ENCODE results near the gene INSIG1. TPM values are rescaled to one million over a fixed set of nuclear protein-coding genes. Genes with fewer than 3 reads are reported as not detected.

Gene INSIG1
- total RNA-seq, 1 experiment from 2014 or later, result 32.3 TPM

GRCh38 chr7:155339474-155339873, 41.8 kb downstream of the INSIG1 start:
- POLR2A ChIA-PET, result no interaction called here
- H3K9me3 Mint-ChIP-seq, result peaks cover 7% of the 10 kb centered on the region; the same call in 1 of the 2 replicates
- ATAC-seq, result no peak
- H3K27ac Mint-ChIP-seq, result no peak overlapping the region
- no peak for DNase-seq (ENCODE audit: low spot score)
- CTCF ChIA-PET, result no interaction called here
- no peak overlapping the region for H3K4me3 Mint-ChIP-seq
- no peaks in the 10 kb centered on the region for H3K4me1 Mint-ChIP-seq
- no peaks in the 10 kb centered on the region for H3K36me3 Mint-ChIP-seq
- TF ChIP-seq, protein P1, sequence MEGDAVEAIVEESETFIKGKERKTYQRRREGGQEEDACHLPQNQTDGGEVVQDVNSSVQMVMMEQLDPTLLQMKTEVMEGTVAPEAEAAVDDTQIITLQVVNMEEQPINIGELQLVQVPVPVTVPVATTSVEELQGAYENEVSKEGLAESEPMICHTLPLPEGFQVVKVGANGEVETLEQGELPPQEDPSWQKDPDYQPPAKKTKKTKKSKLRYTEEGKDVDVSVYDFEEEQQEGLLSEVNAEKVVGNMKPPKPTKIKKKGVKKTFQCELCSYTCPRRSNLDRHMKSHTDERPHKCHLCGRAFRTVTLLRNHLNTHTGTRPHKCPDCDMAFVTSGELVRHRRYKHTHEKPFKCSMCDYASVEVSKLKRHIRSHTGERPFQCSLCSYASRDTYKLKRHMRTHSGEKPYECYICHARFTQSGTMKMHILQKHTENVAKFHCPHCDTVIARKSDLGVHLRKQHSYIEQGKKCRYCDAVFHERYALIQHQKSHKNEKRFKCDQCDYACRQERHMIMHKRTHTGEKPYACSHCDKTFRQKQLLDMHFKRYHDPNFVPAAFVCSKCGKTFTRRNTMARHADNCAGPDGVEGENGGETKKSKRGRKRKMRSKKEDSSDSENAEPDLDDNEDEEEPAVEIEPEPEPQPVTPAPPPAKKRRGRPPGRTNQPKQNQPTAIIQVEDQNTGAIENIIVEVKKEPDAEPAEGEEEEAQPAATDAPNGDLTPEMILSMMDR (IDR thresholded peaks at IDR 0.05), result no peak
- TF ChIP-seq, protein P2, sequence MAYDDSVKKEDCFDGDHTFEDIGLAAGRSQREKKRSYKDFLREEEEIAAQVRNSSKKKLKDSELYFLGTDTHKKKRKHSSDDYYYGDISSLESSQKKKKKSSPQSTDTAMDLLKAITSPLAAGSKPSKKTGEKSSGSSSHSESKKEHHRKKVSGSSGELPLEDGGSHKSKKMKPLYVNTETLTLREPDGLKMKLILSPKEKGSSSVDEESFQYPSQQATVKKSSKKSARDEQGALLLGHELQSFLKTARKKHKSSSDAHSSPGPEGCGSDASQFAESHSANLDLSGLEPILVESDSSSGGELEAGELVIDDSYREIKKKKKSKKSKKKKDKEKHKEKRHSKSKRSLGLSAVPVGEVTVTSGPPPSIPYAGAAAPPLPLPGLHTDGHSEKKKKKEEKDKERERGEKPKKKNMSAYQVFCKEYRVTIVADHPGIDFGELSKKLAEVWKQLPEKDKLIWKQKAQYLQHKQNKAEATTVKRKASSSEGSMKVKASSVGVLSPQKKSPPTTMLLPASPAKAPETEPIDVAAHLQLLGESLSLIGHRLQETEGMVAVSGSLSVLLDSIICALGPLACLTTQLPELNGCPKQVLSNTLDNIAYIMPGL (CRISPR knock-in tag; IDR thresholded peaks at IDR 0.05), result no peak
- TF ChIP-seq, protein P3, sequence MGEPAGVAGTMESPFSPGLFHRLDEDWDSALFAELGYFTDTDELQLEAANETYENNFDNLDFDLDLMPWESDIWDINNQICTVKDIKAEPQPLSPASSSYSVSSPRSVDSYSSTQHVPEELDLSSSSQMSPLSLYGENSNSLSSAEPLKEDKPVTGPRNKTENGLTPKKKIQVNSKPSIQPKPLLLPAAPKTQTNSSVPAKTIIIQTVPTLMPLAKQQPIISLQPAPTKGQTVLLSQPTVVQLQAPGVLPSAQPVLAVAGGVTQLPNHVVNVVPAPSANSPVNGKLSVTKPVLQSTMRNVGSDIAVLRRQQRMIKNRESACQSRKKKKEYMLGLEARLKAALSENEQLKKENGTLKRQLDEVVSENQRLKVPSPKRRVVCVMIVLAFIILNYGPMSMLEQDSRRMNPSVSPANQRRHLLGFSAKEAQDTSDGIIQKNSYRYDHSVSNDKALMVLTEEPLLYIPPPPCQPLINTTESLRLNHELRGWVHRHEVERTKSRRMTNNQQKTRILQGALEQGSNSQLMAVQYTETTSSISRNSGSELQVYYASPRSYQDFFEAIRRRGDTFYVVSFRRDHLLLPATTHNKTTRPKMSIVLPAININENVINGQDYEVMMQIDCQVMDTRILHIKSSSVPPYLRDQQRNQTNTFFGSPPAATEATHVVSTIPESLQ (CRISPR knock-in tag; IDR thresholded peaks at IDR 0.05), result no peak
- TF ChIP-seq CBFB (CRISPR knock-in tag; IDR thresholded peaks at IDR 0.05; ENCODE audit: low read depth), result no peak
- TF ChIP-seq, protein P4, sequence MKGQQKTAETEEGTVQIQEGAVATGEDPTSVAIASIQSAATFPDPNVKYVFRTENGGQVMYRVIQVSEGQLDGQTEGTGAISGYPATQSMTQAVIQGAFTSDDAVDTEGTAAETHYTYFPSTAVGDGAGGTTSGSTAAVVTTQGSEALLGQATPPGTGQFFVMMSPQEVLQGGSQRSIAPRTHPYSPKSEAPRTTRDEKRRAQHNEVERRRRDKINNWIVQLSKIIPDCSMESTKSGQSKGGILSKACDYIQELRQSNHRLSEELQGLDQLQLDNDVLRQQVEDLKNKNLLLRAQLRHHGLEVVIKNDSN (CRISPR knock-in tag; IDR thresholded peaks at IDR 0.05), result no peak
- no peak for TF ChIP-seq AFF4 (CRISPR knock-in tag; IDR thresholded peaks at IDR 0.05; ENCODE audit: borderline replicate concordance)
- no peaks in the 10 kb centered on the region for H3K27me3 Mint-ChIP-seq (ENCODE audit: low read depth)

DNA sequence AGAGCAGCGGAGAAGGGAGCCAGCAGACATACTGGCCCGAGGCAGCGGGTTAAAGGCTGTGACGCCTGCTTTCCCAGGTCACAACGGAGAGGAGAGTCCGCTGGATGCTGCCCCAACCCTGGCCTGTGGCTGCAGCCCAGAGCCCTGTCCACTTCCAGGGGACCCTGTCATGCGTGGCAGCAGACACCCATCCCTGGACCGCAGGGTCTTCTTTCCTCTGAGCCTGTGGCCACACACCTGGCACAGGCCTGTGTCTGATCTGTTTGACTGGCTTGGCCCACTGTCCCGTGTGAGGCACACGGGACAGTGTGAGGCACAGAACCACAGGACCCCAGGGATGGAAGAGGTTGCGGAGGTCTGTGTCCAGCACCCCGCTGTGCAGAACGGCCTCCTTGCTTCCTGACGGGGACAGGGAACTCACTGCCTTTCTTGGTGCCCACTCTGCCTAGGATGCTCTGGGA, 42.4 kb downstream of the INSIG1 start:
- no peak for DNase-seq (ENCODE audit: low spot score)
- Mint-ChIP-seq H3K36me3 (no peaks in the 10 kb centered on the region), H3K27me3 (ENCODE audit: low read depth) (peaks cover 2% of the 10 kb centered on the region), H3K27ac (no peak overlapping the region), H3K4me1 (no peaks in the 10 kb centered on the region), H3K4me3 (no peak overlapping the region), H3K9me3 (peaks cover 7% of the 10 kb centered on the region; the same call in 1 of the 2 replicates)
- ChIA-PET CTCF (no interaction called here), POLR2A (no interaction called here)
- no peak for ATAC-seq
- TF ChIP-seq SMAD4 (CRISPR knock-in tag; IDR thresholded peaks at IDR 0.05) (no peak), OVOL2 (CRISPR knock-in tag; IDR thresholded peaks at IDR 0.05; ENCODE audit: borderline replicate concordance) (no peak), FOXK1 (CRISPR knock-in tag; IDR thresholded peaks at IDR 0.05) (no peak), JAZF1 (CRISPR knock-in tag; IDR thresholded peaks at IDR 0.05) (no peak), ZNF263 (CRISPR knock-in tag; IDR thresholded peaks at IDR 0.05; ENCODE audit: low read depth) (no peak), ESRRA (CRISPR knock-in tag; IDR thresholded peaks at IDR 0.05; ENCODE audit: borderline replicate concordance) (no peak), MAX (CRISPR knock-in tag; IDR thresholded peaks at IDR 0.05) (no peak), ETV6 (CRISPR knock-in tag; IDR thresholded peaks at IDR 0.05) (no peak), ZNF416 (CRISPR knock-in tag; IDR thresholded peaks at IDR 0.05) (no peak), CREB1 (CRISPR knock-in tag; IDR thresholded peaks at IDR 0.05) (no peak), PRRX2 (CRISPR knock-in tag; IDR thresholded peaks at IDR 0.05) (no peak), RELA (CRISPR knock-in tag; IDR thresholded peaks at IDR 0.05; ENCODE audit: borderline replicate concordance) (no peak), STAT6 (CRISPR knock-in tag; conservative IDR thresholded peaks at IDR 0.05; ENCODE audit: low read depth) (no peak), CDX4 (CRISPR knock-in tag; IDR thresholded peaks at IDR 0.05; ENCODE audit: borderline replicate concordance) (no peak), GABPB1 (CRISPR knock-in tag; IDR thresholded peaks at IDR 0.05) (no peak)

All from WTC11 (cell line).